B cell (primary cell): Measurements from ENCODE around the gene OXCT1. TPM values are rescaled to one million over a fixed set of nuclear protein-coding genes. Genes with fewer than 3 reads are reported as not detected.

Experiments
- ATAC-seq: fragments of 200-7000 bp; cut with Tn5 transposase; one replicate; pipeline ENCODE4 v1.10.0; 2021; ENCODE audit warnings: low read depth, mild to moderate bottlenecking, moderate number of reproducible peaks, moderate library complexity
- CTCF ChIA-PET: fragments of 350-600 bp; sonication (Branson Sonifier 250); formaldehyde crosslinking; loops from one replicate; lab custom pipeline; 2021; ENCODE audit warnings: antibody characterized with exemption, inconsistent platforms; lab: Charles Lee
- POLR2A ChIA-PET: fragments of 350-600 bp; sonication (Branson Sonifier 250); formaldehyde crosslinking; loops from one replicate; lab custom pipeline; 2021; ENCODE audit warnings: antibody characterized with exemption; lab: Charles Lee
- DNase-seq: peaks from one replicate; pipeline ENCODE4 v3.0.0; 2013
- H2AFZ ChIP-seq: 2 replicates; pipeline ENCODE4 v1.6.1; 2012; ENCODE audit warnings: mild to moderate bottlenecking, low read depth, low read length; ENCODE audit not compliant: insufficient read depth, poor library complexity, severe bottlenecking
- H3K27ac ChIP-seq, 2 donors: 1 replicate in 1 of 2; 2 replicates in 1 of 2; pipeline ENCODE4 v1.5.1; 2012 to 2013; ENCODE audit warnings: low read length in 2 of 2, mild to moderate bottlenecking in 2 of 2, moderate library complexity in 1 of 2
- H3K27me3 ChIP-seq, 4 experiments: fragments of 200-600 bp in 1 of 4; sonication (generic) in 1 of 4; replicated peaks in 1 of 4; 1 replicate in 2 of 4; 2 replicates in 2 of 4; pipeline versions ENCODE4 v1.6.1 to v1.7.0; 2013 to 2016; ENCODE audit warnings: low read length in 3 of 4, mild to moderate bottlenecking in 2 of 4, mixed read lengths in 1 of 4, moderate library complexity in 1 of 4; ENCODE audit not compliant: insufficient read depth in 4 of 4, control insufficient read depth in 3 of 4; ENCODE audit errors: control extremely low read depth in 1 of 4
- H3K36me3 ChIP-seq, 2 experiments: replicated peaks in 1 of 2; 1 replicate in 1 of 2; 2 replicates in 1 of 2; pipeline versions ENCODE4 v1.6.1 to v1.7.1; 2013; ENCODE audit warnings: low read length in 1 of 2; ENCODE audit not compliant: insufficient read depth in 2 of 2, control insufficient read depth in 1 of 2; ENCODE audit errors: control extremely low read depth in 1 of 2, extremely low read depth in 1 of 2
- H3K4me1 ChIP-seq, 2 donors: fragments of 200-600 bp in 1 of 2; sonication (generic) in 1 of 2; 1 replicate in 1 of 2; 2 replicates in 1 of 2; pipeline versions ENCODE4 v1.5.1 to v1.6.1; 2013 to 2017; ENCODE audit warnings: low read length in 2 of 2; ENCODE audit not compliant: control insufficient read depth in 2 of 2, insufficient read depth in 2 of 2
- H3K4me2 ChIP-seq: replicated peaks from 2 replicates; pipeline ENCODE3; 2012; ENCODE audit warnings: mild to moderate bottlenecking, low read depth, low read length; ENCODE audit not compliant: poor library complexity, severe bottlenecking
- H3K4me3 ChIP-seq, 5 experiments: fragments of 200-600 bp in 1 of 5; sonication (generic) in 1 of 5; 1 replicate in 3 of 5; 2 replicates in 2 of 5; pipeline versions ENCODE4 v1.5.1 to v1.7.0; 2011 to 2016; ENCODE audit warnings: low read length in 4 of 5, mild to moderate bottlenecking in 4 of 5, low read depth in 2 of 5, control low read depth in 1 of 5, moderate library complexity in 1 of 5; ENCODE audit not compliant: insufficient read depth in 1 of 5; ENCODE audit errors: control extremely low read depth in 1 of 5, extremely low read depth in 1 of 5
- H3K79me2 ChIP-seq: fragments of 200-600 bp; sonication (generic); one replicate; pipeline ENCODE4 v1.6.0; 2016; ENCODE audit warnings: low read length; ENCODE audit not compliant: control insufficient read depth, insufficient read depth
- H3K9ac ChIP-seq: fragments of 200-600 bp; sonication (generic); 2 replicates; pipeline ENCODE4 v1.6.1; 2017; ENCODE audit warnings: mild to moderate bottlenecking, low read length, moderate library complexity
- H3K9me3 ChIP-seq, 3 donors: one replicate each; pipeline versions ENCODE4 v1.6.1 to v1.7.1; 2013; ENCODE audit warnings: low read length in 2 of 3; ENCODE audit not compliant: control insufficient read depth in 2 of 3, insufficient read depth in 1 of 3; ENCODE audit errors: control extremely low read depth in 1 of 3
- H4K20me1 ChIP-seq: 2 replicates; pipeline ENCODE4 v1.6.0; 2012; ENCODE audit warnings: mild to moderate bottlenecking, low read length; ENCODE audit not compliant: insufficient read depth, control insufficient read depth, poor library complexity, severe bottlenecking
- H3K27ac Mint-ChIP-seq: one replicate; pipeline ENCODE4 v1.8.0; 2021; ENCODE audit warnings: mixed read lengths
- H3K27me3 Mint-ChIP-seq: one replicate; pipeline ENCODE4 v1.8.0; 2021; ENCODE audit warnings: mixed read lengths
- H3K4me1 Mint-ChIP-seq: one replicate; pipeline ENCODE4 v1.8.0; 2021; ENCODE audit warnings: mixed read lengths
- H3K4me3 Mint-ChIP-seq: one replicate; pipeline ENCODE4 v1.8.0; 2021; ENCODE audit warnings: mixed read lengths
- H3K9me3 Mint-ChIP-seq: one replicate; pipeline ENCODE4 v1.8.0; 2022; ENCODE audit warnings: mixed read lengths; ENCODE audit not compliant: insufficient read depth
- CTCF ChIP-seq: fragments of 200-600 bp; IDR thresholded peaks from one replicate; pipeline ENCODE4 v1.8.0; 2022; ENCODE audit warnings: antibody characterized with exemption, mild to moderate bottlenecking
- EZH2 ChIP-seq: IDR thresholded peaks from 2 replicates; pipeline ENCODE4 v1.6.1; 2012; ENCODE audit warnings: borderline replicate concordance, low read depth, mild to moderate bottlenecking, moderate library complexity, low read length; ENCODE audit not compliant: insufficient read depth, poor library complexity, severe bottlenecking
- WGBS: methylation state at CpG from one replicate; pipeline ENCODE4 v1.1.5; 2013; ENCODE audit warnings: missing lambda C conversion rate; ENCODE audit not compliant: insufficient coverage; 5-methylcytosine and 5-hydroxymethylcytosine counted together
- intact Hi-C: fragments of 100-400 bp; cut with micrococcal nuclease; formaldehyde crosslinking; loops from one replicate; pipeline ENCODE4 v1.10.0; 2022
- polyA plus RNA-seq: library from polyadenylated mRNA; depleted of rRNA; stranded (reverse); fragments of >200 nt; gene quantifications from 2 replicates; pipeline ENCODE4 v1.2.3, GENCODE V29; 2012
- total RNA-seq, 2 donors: library from RNA; stranded (reverse); fragments of 120-200 nt in 1 of 2; gene quantifications; 1 replicate in 1 of 2; 2 replicates in 1 of 2; pipeline versions ENCODE4 v1.2.3 to v1.2.4, GENCODE V29; 2013 to 2022

OXCT1 gene
- total and polyA plus RNA-seq, 2 donors (not counting 1 experiment from before 2014, with no cell fraction given): 11.0 to 35.6 TPM

- peaks cover 9 to 54% of the 10 kb centered on the region in 2 experiments for H3K36me3 ChIP-seq
- intact Hi-C loops: no loop called here
- POLR2A ChIA-PET: no interaction called here
These were observed 47.9 kb upstream of the OXCT1 start for GRCh38 chr5:41918105-41918504.

More at GRCh38 chr5:41918105-41918504, 47.9 kb upstream of the OXCT1 start:
- Mint-ChIP-seq H3K9me3 (no peaks in the 10 kb centered on the region), H3K27ac (no peak overlapping the region), H3K4me1 (peaks cover 18% of the 10 kb centered on the region), H3K27me3 (no peaks in the 10 kb centered on the region), H3K4me3 (no peak overlapping the region)
- Histone ChIP-seq H2AFZ (no peak overlapping the region), H3K4me1 (peaks cover 0 to 5% of the 10 kb centered on the region in 2 donors), H3K27ac (peak overlapping the region in 1 of 2 donors; percentile 61), H4K20me1 (no peaks in the 10 kb centered on the region), H3K9me3 (no peaks in the 10 kb centered on the region), H3K4me3 (no peak overlapping the region), H3K4me2 (no peak overlapping the region), H3K9ac (no peak overlapping the region), H3K27me3 (no peaks in the 10 kb centered on the region), H3K79me2 (peaks cover 4% of the 10 kb centered on the region)
- ATAC-seq: no peak
- CTCF ChIA-PET: no interaction called here
- no peak for DNase-seq
- TF ChIP-seq EZH2 (no peak), CTCF (no peak)
- 78% methylated on average over 2 of the region's 2 CpGs for WGBS
